Glomerular endothelial cell (primary cell): Measurements from ENCODE around the gene AGBL1. TPM values are rescaled to one million over a fixed set of nuclear protein-coding genes. Genes with fewer than 3 reads are reported as not detected.

Experiments
- DNase-seq: peaks from one replicate; pipeline ENCODE4 v3.0.0-alpha.2; 2011; ENCODE audit warnings: low read depth, low spot score; ENCODE audit errors: extremely low read depth
- total RNA-seq: library from RNA; depleted of rRNA; stranded (reverse); fragments of >200 nt; gene quantifications from 2 replicates; pipeline ENCODE4 v1.2.3, GENCODE V29; 2015

Gene AGBL1
- total RNA-seq, 1 donor from 2014 or later = not detected

- DNase-seq = no peak
Measured at GRCh38 chr15:86231864-86232721, 152.4 kb downstream of the AGBL1 start.

GRCh38 chr15:86235667-86236066 is 156.0 kb downstream of the AGBL1 start:
- no peak for DNase-seq

GRCh38 chr15:86236356-86237110 is 156.9 kb downstream of the AGBL1 start:
- DNase-seq = no peak

GRCh38 chr15:86237111-86237500 is 157.4 kb downstream of the AGBL1 start:
- no peak for DNase-seq

- DNase-seq = no peak
Measured at GRCh38 chr15:86247249-86247955, 167.7 kb downstream of the AGBL1 start.

- DNase-seq = no peak
Measured at GRCh38 chr15:86255247-86255646, 175.6 kb downstream of the AGBL1 start.

- no peak for DNase-seq
Measured at GRCh38 chr15:86256628-86257027, 177.0 kb downstream of the AGBL1 start.

GRCh38 chr15:86259589-86259988 is 179.9 kb downstream of the AGBL1 start:
- DNase-seq = no peak

- no peak for DNase-seq
Measured at GRCh38 chr15:86263230-86263629, 183.6 kb downstream of the AGBL1 start.

- DNase-seq = no peak
Measured at GRCh38 chr15:86266896-86267484, 187.3 kb downstream of the AGBL1 start.

- DNase-seq = no peak
Measured at GRCh38 chr15:86267892-86268291, 188.2 kb downstream of the AGBL1 start.

GRCh38 chr15:86268558-86268957 is 188.9 kb downstream of the AGBL1 start:
- no peak for DNase-seq

GRCh38 chr15:86273309-86273708 is 193.6 kb downstream of the AGBL1 start:
- no peak for DNase-seq

GRCh38 chr15:86275361-86275760 is 195.7 kb downstream of the AGBL1 start:
- no peak for DNase-seq

GRCh38 chr15:86278586-86278985 is 198.9 kb downstream of the AGBL1 start:
- no peak for DNase-seq

- DNase-seq = no peak
Measured at GRCh38 chr15:86284635-86285034, 205.0 kb downstream of the AGBL1 start.

GRCh38 chr15:86295511-86295910 is 215.8 kb downstream of the AGBL1 start:
- DNase-seq = no peak

GRCh38 chr15:86296769-86297168 is 217.1 kb downstream of the AGBL1 start:
- no peak for DNase-seq

GRCh38 chr15:86300390-86301125 is 220.9 kb downstream of the AGBL1 start:
- DNase-seq = no peak

- DNase-seq = no peak
Measured at GRCh38 chr15:86311568-86312280, 232.1 kb downstream of the AGBL1 start.
